ENCODE measurements around the gene SLC38A9. TPM values are rescaled to one million over a fixed set of nuclear protein-coding genes. Genes with fewer than 3 reads are reported as not detected.
"Not testable (repeated sequence)": the region's sequence is repeated elsewhere in the genome, so short reads cannot be mapped to it uniquely, and the experiment has no call there.

The SLC38A9 gene
- 25.8 TPM for polyA plus RNA-seq (2013, experiment 1 of 2)
- 21.3 TPM for polyA plus RNA-seq (2013, experiment 2 of 2)

DNA sequence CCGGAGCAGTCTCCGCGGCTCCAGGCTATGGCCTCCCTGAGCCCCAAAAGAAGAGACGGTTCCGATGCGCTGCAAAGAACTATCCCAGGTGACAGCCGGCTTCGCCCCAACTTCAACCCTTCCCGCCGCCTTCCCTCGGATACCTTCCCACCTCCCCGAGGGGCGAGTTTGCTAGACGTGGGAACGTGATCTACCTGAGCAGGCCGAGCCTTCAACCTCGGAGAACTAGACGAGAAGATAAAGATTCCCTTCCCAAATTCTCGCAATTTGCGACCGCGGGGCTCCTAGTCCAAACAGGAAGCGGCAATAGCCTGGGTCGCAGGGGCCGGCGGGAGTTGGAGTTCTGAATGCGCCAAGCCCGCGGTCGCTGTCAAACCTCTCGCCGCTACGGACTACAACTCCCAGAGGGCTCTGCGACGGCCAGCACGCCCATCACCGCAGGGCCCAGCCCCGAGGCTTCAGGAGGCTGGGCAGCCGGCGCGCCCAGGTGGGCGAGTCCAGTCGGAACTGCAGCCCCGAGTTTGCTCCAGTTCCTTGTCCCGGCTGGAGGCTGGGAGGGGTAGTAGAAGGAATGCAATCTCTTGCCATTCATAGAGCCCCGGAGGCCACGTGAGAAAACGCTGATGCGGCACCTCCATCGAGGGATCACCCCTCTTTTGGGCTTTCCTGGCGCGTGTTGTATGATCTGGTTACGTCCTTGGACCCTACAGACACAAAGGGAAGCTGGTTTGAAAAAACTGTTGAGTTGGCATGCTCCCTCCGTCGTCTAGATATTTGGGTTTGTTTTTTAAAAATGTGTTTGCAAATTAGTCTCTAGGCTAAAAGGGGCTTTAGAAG lies at the start of gene SLC38A9:
TSS of gene SLC38A9 (minus strand) at position 302 of the 837 bp plus-strand sequence. CDS start 14,366 bp downstream, outside the sequence.
- DNase-seq (ENCODE audit: low spot score): peak; percentile 89
- H3K23ac ChIP-seq (ENCODE audit: low read depth, low read length, poor library complexity): peak within 1 kb of the TSS; percentile 70
- no peaks in the 10 kb centered on the region for H3K9me3 ChIP-seq (replicated peaks in 1 of 2; ENCODE audit: control insufficient read depth in 2 of 2, insufficient read depth in 1 of 2, low read depth in 1 of 2, low read length in 2 of 2)
- peak within 1 kb of the TSS; percentile 75 for H3K9ac ChIP-seq (ENCODE audit: low read depth, low read length, poor library complexity)
- H3K4me2 ChIP-seq (ENCODE audit: insufficient read depth, low read length, poor library complexity, severe bottlenecking): peak within 1 kb of the TSS; percentile 86
- H3K18ac ChIP-seq (ENCODE audit: low read length): peak within 1 kb of the TSS; percentile 87
- H3K4me1 ChIP-seq (ENCODE audit: control insufficient read depth in 2 of 2, insufficient read depth in 1 of 2, low read depth in 1 of 2, low read length in 2 of 2): peaks cover 0 to 5% of the 10 kb centered on the region in 2 donors
- WGBS, 2 donors (ENCODE audit: extremely low coverage in 2 of 2, insufficient read length in 2 of 2, insufficient replicate concordance in 1 of 2): no CpG with 5 or more reads among the region's 55 CpGs
- H2AK5ac ChIP-seq (ENCODE audit: low read depth, low read length): no peak within 1 kb of the TSS
- no peak within 1 kb of the TSS for H2BK120ac ChIP-seq (ENCODE audit: low read depth, low read length)
- peak within 1 kb of the TSS; percentile 99 for H2AFZ ChIP-seq (ENCODE audit: low read length)
- H4K8ac ChIP-seq (ENCODE audit: low read depth, low read length): no peak within 1 kb of the TSS
- no peak within 1 kb of the TSS for H2BK5ac ChIP-seq (ENCODE audit: low read length)
- peak within 1 kb of the TSS; percentile 96 to 98 for H3K4me3 ChIP-seq (ENCODE audit: low read length in 2 of 2)
- H3K79me1 ChIP-seq (ENCODE audit: low read depth, low read length): no peaks in the 10 kb centered on the region
- peaks cover 0 to 2% (median 0%) of the 10 kb centered on the region in 3 experiments for H3K27me3 ChIP-seq (ENCODE audit: control insufficient read depth in 3 of 3, insufficient read depth in 3 of 3, low read depth in 1 of 3, low read length in 3 of 3)
- H2BK15ac ChIP-seq (ENCODE audit: low read length): no peak within 1 kb of the TSS
- H3K14ac ChIP-seq (ENCODE audit: low read length): no peak within 1 kb of the TSS
- no peak within 1 kb of the TSS for H3K27ac ChIP-seq (replicated peaks; ENCODE audit: low read length)
- peaks cover 0 to 9% of the 10 kb centered on the region in 2 donors for H3K36me3 ChIP-seq (replicated peaks in 1 of 2; ENCODE audit: control insufficient read depth in 2 of 2, insufficient read depth in 2 of 2, low read length in 2 of 2)
- no peak within 1 kb of the TSS for H2BK12ac ChIP-seq (ENCODE audit: low read length)
- H3K4ac ChIP-seq (ENCODE audit: low read length): no peak within 1 kb of the TSS
- H4K91ac ChIP-seq (ENCODE audit: low read depth, low read length, poor library complexity): no peak within 1 kb of the TSS

GRCh38 chr5:55761721-55762120 lies 49.6 kb upstream of the SLC38A9 start:
- H3K4me1 ChIP-seq (ENCODE audit: control insufficient read depth in 2 of 2, insufficient read depth in 1 of 2, low read depth in 1 of 2, low read length in 2 of 2); H3K14ac ChIP-seq (ENCODE audit: low read length); H4K91ac ChIP-seq (ENCODE audit: low read depth, low read length, poor library complexity); H3K4me2 ChIP-seq (ENCODE audit: insufficient read depth, low read length, poor library complexity, severe bottlenecking); H2BK120ac ChIP-seq (ENCODE audit: low read depth, low read length); H2BK15ac ChIP-seq (ENCODE audit: low read length); H2AK5ac ChIP-seq (ENCODE audit: low read depth, low read length); H3K23ac ChIP-seq (ENCODE audit: low read depth, low read length, poor library complexity); H3K27me3 ChIP-seq (ENCODE audit: control insufficient read depth in 3 of 3, insufficient read depth in 3 of 3, low read depth in 1 of 3, low read length in 3 of 3); H4K8ac ChIP-seq (ENCODE audit: low read depth, low read length); H3K36me3 ChIP-seq (replicated peaks in 1 of 2; ENCODE audit: control insufficient read depth in 2 of 2, insufficient read depth in 2 of 2, low read length in 2 of 2); H2BK12ac ChIP-seq (ENCODE audit: low read length); H3K9me3 ChIP-seq (replicated peaks in 1 of 2; ENCODE audit: control insufficient read depth in 2 of 2, insufficient read depth in 1 of 2, low read depth in 1 of 2, low read length in 2 of 2); H3K27ac ChIP-seq (replicated peaks; ENCODE audit: low read length); H3K18ac ChIP-seq (ENCODE audit: low read length); H3K9ac ChIP-seq (ENCODE audit: low read depth, low read length, poor library complexity); H2BK5ac ChIP-seq (ENCODE audit: low read length); DNase-seq (ENCODE audit: low spot score); H3K79me1 ChIP-seq (ENCODE audit: low read depth, low read length); H3K4ac ChIP-seq (ENCODE audit: low read length); H3K4me3 ChIP-seq (ENCODE audit: low read length in 2 of 2); H2AFZ ChIP-seq (ENCODE audit: low read length): not testable (repeated sequence)
- no CpG with 5 or more reads among the region's 7 CpGs for WGBS, 2 donors (ENCODE audit: extremely low coverage in 2 of 2, insufficient read length in 2 of 2, insufficient replicate concordance in 1 of 2)

DNA sequence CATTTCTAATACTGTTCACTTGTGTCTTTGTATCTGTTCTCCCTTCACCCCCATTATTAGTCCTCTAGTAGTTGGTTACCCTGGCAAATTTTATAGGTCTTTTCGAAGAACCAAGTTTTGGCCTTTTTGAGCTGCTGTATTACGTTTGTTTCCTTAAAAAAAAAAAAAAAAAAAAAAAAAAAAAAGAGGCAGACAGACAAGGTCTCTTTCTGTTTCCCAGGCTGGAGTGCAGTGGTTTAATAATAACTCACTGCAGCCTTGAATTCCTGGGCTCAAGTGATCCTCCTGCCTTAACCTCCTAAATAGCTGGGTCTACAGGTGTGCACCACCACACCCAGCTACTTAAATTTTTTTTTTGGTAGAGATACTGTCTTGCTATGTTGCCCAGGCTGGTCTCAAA lies 46.6 kb upstream of the SLC38A9 start:
- Histone ChIP-seq H3K27me3 (ENCODE audit: control insufficient read depth in 3 of 3, insufficient read depth in 3 of 3, low read depth in 1 of 3, low read length in 3 of 3) (no peaks in the 10 kb centered on the region), H3K14ac (ENCODE audit: low read length) (no peak overlapping the region), H3K4me2 (ENCODE audit: insufficient read depth, low read length, poor library complexity, severe bottlenecking) (no peak overlapping the region), H3K4ac (ENCODE audit: low read length) (no peak overlapping the region), H3K9me3 (replicated peaks in 1 of 2; ENCODE audit: control insufficient read depth in 2 of 2, insufficient read depth in 1 of 2, low read depth in 1 of 2, low read length in 2 of 2) (no peaks in the 10 kb centered on the region), H2BK120ac (ENCODE audit: low read depth, low read length) (no peak overlapping the region), H3K36me3 (replicated peaks in 1 of 2; ENCODE audit: control insufficient read depth in 2 of 2, insufficient read depth in 2 of 2, low read length in 2 of 2) (no peaks in the 10 kb centered on the region), H2BK12ac (ENCODE audit: low read length) (no peak overlapping the region), H4K8ac (ENCODE audit: low read depth, low read length) (no peak overlapping the region), H2AK5ac (ENCODE audit: low read depth, low read length) (no peak overlapping the region), H3K23ac (ENCODE audit: low read depth, low read length, poor library complexity) (no peak overlapping the region), H2BK5ac (ENCODE audit: low read length) (no peak overlapping the region), H2BK15ac (ENCODE audit: low read length) (no peak overlapping the region), H4K91ac (ENCODE audit: low read depth, low read length, poor library complexity) (no peak overlapping the region), H3K4me1 (ENCODE audit: control insufficient read depth in 2 of 2, insufficient read depth in 1 of 2, low read depth in 1 of 2, low read length in 2 of 2) (no peaks in the 10 kb centered on the region), H2AFZ (ENCODE audit: low read length) (no peak overlapping the region), H3K27ac (replicated peaks; ENCODE audit: low read length) (no peak overlapping the region), H3K79me1 (ENCODE audit: low read depth, low read length) (no peaks in the 10 kb centered on the region), H3K4me3 (ENCODE audit: low read length in 2 of 2) (no peak overlapping the region), H3K9ac (ENCODE audit: low read depth, low read length, poor library complexity) (no peak overlapping the region), H3K18ac (ENCODE audit: low read length) (no peak overlapping the region)
- WGBS, 2 donors (ENCODE audit: extremely low coverage in 2 of 2, insufficient read length in 2 of 2, insufficient replicate concordance in 1 of 2): no CpG with 5 or more reads among the region's 2 CpGs
- DNase-seq (ENCODE audit: low spot score): no peak

- no peak overlapping the region for H3K4me2 ChIP-seq (ENCODE audit: insufficient read depth, low read length, poor library complexity, severe bottlenecking)
- no peaks in the 10 kb centered on the region for H3K36me3 ChIP-seq (replicated peaks in 1 of 2; ENCODE audit: control insufficient read depth in 2 of 2, insufficient read depth in 2 of 2, low read length in 2 of 2)
- H3K4me1 ChIP-seq (ENCODE audit: control insufficient read depth in 2 of 2, insufficient read depth in 1 of 2, low read depth in 1 of 2, low read length in 2 of 2): no peaks in the 10 kb centered on the region
- DNase-seq (ENCODE audit: low spot score): no peak
- H3K23ac ChIP-seq (ENCODE audit: low read depth, low read length, poor library complexity): no peak overlapping the region
- no peaks in the 10 kb centered on the region for H3K79me1 ChIP-seq (ENCODE audit: low read depth, low read length)
- no peaks in the 10 kb centered on the region for H3K9me3 ChIP-seq (replicated peaks in 1 of 2; ENCODE audit: control insufficient read depth in 2 of 2, insufficient read depth in 1 of 2, low read depth in 1 of 2, low read length in 2 of 2)
- H3K27me3 ChIP-seq (ENCODE audit: control insufficient read depth in 3 of 3, insufficient read depth in 3 of 3, low read depth in 1 of 3, low read length in 3 of 3): no peaks in the 10 kb centered on the region
- no peak overlapping the region for H2BK12ac ChIP-seq (ENCODE audit: low read length)
- no peak overlapping the region for H4K8ac ChIP-seq (ENCODE audit: low read depth, low read length)
- no peak overlapping the region for H3K4me3 ChIP-seq (ENCODE audit: low read length in 2 of 2)
- no peak overlapping the region for H3K18ac ChIP-seq (ENCODE audit: low read length)
- no peak overlapping the region for H2AK5ac ChIP-seq (ENCODE audit: low read depth, low read length)
- no peak overlapping the region for H3K14ac ChIP-seq (ENCODE audit: low read length)
- no peak overlapping the region for H3K9ac ChIP-seq (ENCODE audit: low read depth, low read length, poor library complexity)
- H2BK5ac ChIP-seq (ENCODE audit: low read length): no peak overlapping the region
- no peak overlapping the region for H2BK120ac ChIP-seq (ENCODE audit: low read depth, low read length)
- no CpG with 5 or more reads among the region's 1 CpG for WGBS, 2 donors (ENCODE audit: extremely low coverage in 2 of 2, insufficient read length in 2 of 2, insufficient replicate concordance in 1 of 2)
- no peak overlapping the region for H4K91ac ChIP-seq (ENCODE audit: low read depth, low read length, poor library complexity)
- no peak overlapping the region for H3K4ac ChIP-seq (ENCODE audit: low read length)
- no peak overlapping the region for H2BK15ac ChIP-seq (ENCODE audit: low read length)
- H3K27ac ChIP-seq (replicated peaks; ENCODE audit: low read length): no peak overlapping the region
- H2AFZ ChIP-seq (ENCODE audit: low read length): no peak overlapping the region
Measured at GRCh38 chr5:55758231-55758630, 46.1 kb upstream of the SLC38A9 start.
